Stimulated activated effector memory CD8-positive, alpha-beta T cell treated with anti-CD3 and anti-CD28 coated beads, Interleukin-12 subunit alpha, Interleukin-12 subunit beta, amount 100 ng/mL, for 72 hours (primary cell): ENCODE results near the gene HSF2.

Experiments
- ATAC-seq: fragments of 150-1000 bp; cut with Tn5 transposase; 2 replicates; pipeline ENCODE4 v1.10.0; 2021
- DNase-seq, 2 donors: peaks; one replicate each; pipeline ENCODE4 v3.0.0; 2021 to 2022; ENCODE audit warnings: low spot score in 2 of 2
- H3K27ac Mint-ChIP-seq: one replicate; pipeline ENCODE4 v1.8.0; 2022; ENCODE audit warnings: mild to moderate bottlenecking, mixed read lengths
- H3K36me3 Mint-ChIP-seq: one replicate; pipeline ENCODE4 v1.8.0; 2022; ENCODE audit warnings: mild to moderate bottlenecking, mixed read lengths
- H3K4me1 Mint-ChIP-seq: one replicate; pipeline ENCODE4 v1.8.0; 2022; ENCODE audit warnings: mixed read lengths
- H3K4me3 Mint-ChIP-seq: one replicate; pipeline ENCODE4 v1.8.0; 2022; ENCODE audit warnings: mild to moderate bottlenecking, mixed read lengths
- H3K9me3 Mint-ChIP-seq: one replicate; pipeline ENCODE4 v1.8.0; 2022; ENCODE audit warnings: mixed read lengths

Gene HSF2

DNA sequence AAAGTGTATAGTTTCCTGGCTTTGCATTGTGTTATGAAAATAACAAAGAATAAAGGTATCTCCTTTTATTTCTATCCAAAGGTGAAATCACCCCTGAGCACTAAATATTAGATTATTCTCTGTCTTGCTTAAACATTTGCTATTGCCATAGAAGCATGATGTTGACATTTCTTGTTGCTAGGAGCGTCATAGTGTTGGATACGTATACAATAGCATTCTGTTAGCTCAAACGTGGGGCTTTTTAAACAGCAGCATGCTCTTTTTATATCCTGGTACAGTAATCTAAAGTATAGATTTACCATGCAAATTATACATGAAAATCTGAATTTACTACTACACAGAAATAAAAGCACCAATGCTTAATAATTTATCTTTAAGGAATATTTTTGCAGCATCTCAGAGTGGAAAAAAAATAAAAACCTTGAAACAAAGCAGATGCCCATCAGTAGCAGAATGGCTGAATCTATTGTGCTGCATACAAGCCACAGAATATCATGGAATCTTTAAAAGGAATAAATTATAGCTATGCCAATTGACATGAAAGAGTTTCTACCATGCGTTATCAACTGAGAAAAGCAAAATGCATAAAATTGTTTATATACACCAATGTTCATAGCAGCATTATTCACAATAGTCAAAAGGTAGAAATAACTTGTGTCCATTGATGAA is 9.6 kb upstream of the HSF2 start:
- ATAC-seq = no peak
- Mint-ChIP-seq H3K36me3 (no peaks in the 10 kb centered on the region), H3K27ac (no peak overlapping the region), H3K4me1 (peaks cover 5% of the 10 kb centered on the region), H3K4me3 (no peak overlapping the region), H3K9me3 (no peaks in the 10 kb centered on the region)
- no peak for DNase-seq

GRCh38 chr6:122392564-122393350 is 6.7 kb upstream of the HSF2 start:
- Mint-ChIP-seq H3K4me1 (peaks cover 5% of the 10 kb centered on the region), H3K27ac (no peak overlapping the region), H3K4me3 (no peak overlapping the region), H3K36me3 (no peaks in the 10 kb centered on the region), H3K9me3 (no peaks in the 10 kb centered on the region)
- ATAC-seq = no peak
- no peak for DNase-seq

DNA sequence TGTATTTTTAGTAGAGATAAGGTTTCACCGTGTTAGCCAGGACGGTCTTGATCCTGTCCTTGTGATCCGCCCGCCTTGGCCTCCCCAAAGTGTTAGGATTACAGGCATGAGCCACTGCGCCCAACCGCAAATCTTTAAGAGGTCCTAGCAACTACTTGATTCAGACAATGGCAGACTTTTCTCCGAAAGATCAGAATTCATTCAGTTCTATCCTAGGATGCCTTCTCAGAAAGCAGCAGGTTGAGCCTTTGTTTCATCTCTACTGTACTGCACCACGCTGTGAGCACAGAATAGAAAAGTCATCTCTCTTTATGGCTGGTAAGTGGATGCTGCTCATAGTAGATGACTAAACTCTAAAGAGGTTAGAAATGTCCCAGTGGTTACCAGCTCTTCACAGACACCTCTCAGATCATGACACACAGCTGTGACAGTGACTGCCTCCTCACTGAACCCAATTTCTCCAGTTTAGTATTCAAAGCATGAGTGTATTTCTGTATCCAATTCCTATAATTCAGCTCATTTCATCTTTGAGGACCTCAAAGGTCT is 6.0 kb upstream of the HSF2 start:
- H3K36me3 Mint-ChIP-seq = no peaks in the 10 kb centered on the region
- peaks cover 5% of the 10 kb centered on the region for H3K4me1 Mint-ChIP-seq
- ATAC-seq = peak; percentile 100

DNA sequence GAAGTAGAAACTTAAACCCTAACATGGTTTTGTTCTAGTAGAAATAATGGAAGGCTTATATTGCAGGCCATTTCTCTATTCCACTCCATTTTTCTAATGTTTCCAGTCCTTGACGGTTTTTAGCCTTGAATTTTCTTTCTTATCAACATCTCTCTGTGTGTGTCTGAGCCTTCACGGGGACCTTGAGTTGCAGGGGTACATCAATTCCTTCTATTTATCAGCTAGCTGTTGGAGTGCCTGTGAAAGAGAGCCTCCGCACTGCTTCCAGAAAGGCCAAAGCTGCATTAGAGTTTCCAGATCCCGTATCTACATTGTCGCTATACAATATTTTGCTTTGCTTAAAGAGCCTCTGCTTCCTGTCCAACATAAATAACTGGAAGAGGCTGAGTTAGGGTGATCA is 5.4 kb upstream of the HSF2 start:
- H3K36me3 Mint-ChIP-seq = no peaks in the 10 kb centered on the region
- no peak overlapping the region for H3K4me3 Mint-ChIP-seq
- no peaks in the 10 kb centered on the region for H3K9me3 Mint-ChIP-seq
- H3K27ac Mint-ChIP-seq = no peak overlapping the region
- peaks cover 5% of the 10 kb centered on the region for H3K4me1 Mint-ChIP-seq
- ATAC-seq (no peak), DNase-seq (no peak)

More for the DNA sequence above, 6.0 kb upstream of the HSF2 start:
- Mint-ChIP-seq H3K4me3 (no peak overlapping the region), H3K9me3 (no peaks in the 10 kb centered on the region), H3K27ac (no peak overlapping the region)
- DNase-seq = peak in 1 of 2 donors; percentile 52

DNA sequence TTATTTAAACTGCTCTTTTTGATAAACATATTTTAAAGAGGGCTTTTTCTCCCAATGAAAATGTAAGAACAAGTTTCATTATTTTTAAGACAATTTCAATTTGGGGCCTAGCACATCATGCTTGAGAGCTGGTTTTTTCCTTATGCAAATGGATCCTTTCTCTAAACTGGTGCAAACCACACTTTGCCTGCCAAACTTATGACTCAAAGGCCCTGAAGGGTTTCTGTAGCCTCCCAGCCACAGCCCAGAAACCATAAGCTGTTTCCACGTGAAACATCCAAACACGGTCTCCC is 451 bp upstream of the HSF2 start:
- Mint-ChIP-seq H3K27ac (peak overlapping the region; percentile 95), H3K9me3 (no peaks in the 10 kb centered on the region), H3K36me3 (peaks cover 6% of the 10 kb centered on the region), H3K4me1 (peaks cover 20% of the 10 kb centered on the region), H3K4me3 (peak overlapping the region; percentile 89)
- ATAC-seq = no peak
- DNase-seq = no peak

- peak overlapping the region; percentile 89 for H3K4me3 Mint-ChIP-seq
- DNase-seq (no peak), ATAC-seq (peak; percentile 4)
- H3K9me3 Mint-ChIP-seq = no peaks in the 10 kb centered on the region
- peak overlapping the region; percentile 95 for H3K27ac Mint-ChIP-seq
- peaks cover 6% of the 10 kb centered on the region for H3K36me3 Mint-ChIP-seq
- peaks cover 24% of the 10 kb centered on the region for H3K4me1 Mint-ChIP-seq
Measured at GRCh38 chr6:122400121-122400450, 634 bp downstream of the HSF2 start.

DNA sequence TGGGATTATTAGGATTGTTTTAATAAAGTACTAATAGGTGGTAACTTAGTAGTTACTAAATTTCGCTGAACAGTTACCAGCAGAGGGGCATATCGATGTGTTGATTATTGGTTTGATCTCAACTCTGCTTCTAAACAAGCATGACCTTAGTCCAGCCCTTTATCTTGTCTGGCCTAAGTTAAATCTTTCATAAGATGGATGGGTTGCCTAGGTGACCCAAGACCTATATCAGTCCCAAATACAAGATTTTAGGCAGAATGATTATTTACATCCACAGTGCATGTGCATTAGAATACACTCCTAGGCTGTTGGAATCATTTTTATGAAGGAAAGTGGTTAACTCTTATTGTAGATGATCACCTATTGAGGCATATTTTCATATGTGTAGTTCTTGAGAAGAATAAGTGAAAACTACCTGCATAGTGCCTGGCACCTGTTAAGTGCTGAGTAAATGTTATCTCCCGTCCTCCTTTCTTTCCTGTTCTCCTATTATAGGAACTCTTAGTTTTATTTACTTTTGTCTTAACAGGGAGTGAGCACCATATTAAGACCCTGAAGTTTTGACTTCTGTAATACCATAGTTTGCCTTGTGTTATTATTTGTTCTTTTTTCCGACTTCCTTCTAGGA is 1.1 kb downstream of the HSF2 start:
- H3K9me3 Mint-ChIP-seq = no peaks in the 10 kb centered on the region
- H3K4me1 Mint-ChIP-seq = peaks cover 24% of the 10 kb centered on the region
- peak overlapping the region; percentile 95 for H3K27ac Mint-ChIP-seq
- peaks cover 6% of the 10 kb centered on the region for H3K36me3 Mint-ChIP-seq
- H3K4me3 Mint-ChIP-seq = peak overlapping the region; percentile 89
- ATAC-seq (no peak), DNase-seq (no peak)

- Mint-ChIP-seq H3K4me1 (peaks cover 27% of the 10 kb centered on the region), H3K27ac (no peak overlapping the region), H3K36me3 (peaks cover 6% of the 10 kb centered on the region), H3K9me3 (no peaks in the 10 kb centered on the region), H3K4me3 (peak overlapping the region; percentile 89)
- ATAC-seq (no peak), DNase-seq (no peak)
Measured at GRCh38 chr6:122401104-122401503, 1.7 kb downstream of the HSF2 start.

DNA sequence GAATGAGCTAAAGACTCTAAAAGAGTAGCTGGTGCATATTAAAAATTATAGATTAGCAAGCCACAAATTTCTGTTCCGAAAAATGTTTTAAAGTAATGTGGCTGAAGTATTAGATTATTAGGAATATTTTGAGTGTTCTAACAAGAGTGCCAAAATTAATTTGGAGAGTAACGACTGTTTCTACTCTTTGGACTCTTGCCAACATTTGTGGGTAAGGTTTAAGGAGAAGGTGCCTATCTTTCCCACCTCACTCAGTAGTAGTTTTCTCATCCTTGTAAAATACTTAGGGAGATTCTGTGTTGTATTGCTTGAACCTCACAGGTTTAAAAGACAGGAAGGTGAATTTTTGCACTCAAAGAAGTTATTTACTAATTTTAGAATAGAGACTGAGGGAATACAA is 5.0 kb downstream of the HSF2 start:
- Mint-ChIP-seq H3K4me3 (no peak overlapping the region), H3K36me3 (peaks cover 6% of the 10 kb centered on the region), H3K27ac (no peak overlapping the region), H3K9me3 (no peaks in the 10 kb centered on the region), H3K4me1 (peaks cover 43% of the 10 kb centered on the region)
- DNase-seq = no peak
- no peak for ATAC-seq

DNA sequence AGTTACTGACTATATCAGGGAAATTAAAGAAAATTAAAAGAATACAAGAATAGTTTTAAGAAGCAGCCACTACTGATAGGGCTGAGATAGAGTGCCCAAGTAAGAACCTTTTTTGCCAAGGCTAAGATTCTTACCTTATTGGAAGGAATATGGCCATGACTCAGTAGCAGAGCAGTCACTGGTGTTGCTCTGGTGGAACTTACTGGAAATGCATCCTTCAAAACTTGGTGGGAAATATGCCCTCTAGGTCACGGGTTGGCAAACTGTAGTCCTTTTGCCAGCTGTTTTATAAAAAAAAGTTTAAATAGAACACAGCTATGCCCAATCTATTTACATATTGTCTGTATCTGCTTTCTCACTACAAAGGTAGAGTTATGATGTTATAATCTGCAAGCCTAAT is 6.0 kb downstream of the HSF2 start:
- Mint-ChIP-seq H3K36me3 (no peaks in the 10 kb centered on the region), H3K4me3 (no peak overlapping the region), H3K9me3 (no peaks in the 10 kb centered on the region), H3K27ac (no peak overlapping the region), H3K4me1 (peaks cover 43% of the 10 kb centered on the region)
- ATAC-seq (no peak), DNase-seq (no peak)

DNA sequence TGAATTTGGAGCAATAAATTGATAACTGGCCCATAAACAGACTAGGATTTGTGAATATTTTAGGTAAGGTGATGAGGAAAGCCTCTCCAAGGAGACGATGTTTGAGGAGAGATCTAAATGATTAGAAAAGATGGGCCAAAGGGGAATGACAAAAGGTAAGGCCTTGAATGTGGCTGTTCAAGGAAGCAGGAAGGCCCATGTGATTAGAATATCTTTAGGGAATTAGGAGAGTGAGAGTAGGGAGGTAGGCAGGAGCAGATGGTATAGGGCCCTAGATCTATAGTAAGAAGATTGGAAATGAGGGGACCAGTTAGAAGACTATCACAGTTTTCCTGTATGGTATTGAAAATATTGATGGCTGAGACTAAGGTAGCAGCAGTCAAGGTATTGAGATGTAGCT is 6.7 kb downstream of the HSF2 start:
- H3K36me3 Mint-ChIP-seq = no peaks in the 10 kb centered on the region
- H3K4me3 Mint-ChIP-seq = no peak overlapping the region
- no peak overlapping the region for H3K27ac Mint-ChIP-seq
- ATAC-seq (no peak), DNase-seq (no peak)
- H3K4me1 Mint-ChIP-seq = peaks cover 39% of the 10 kb centered on the region
- H3K9me3 Mint-ChIP-seq = no peaks in the 10 kb centered on the region

DNA sequence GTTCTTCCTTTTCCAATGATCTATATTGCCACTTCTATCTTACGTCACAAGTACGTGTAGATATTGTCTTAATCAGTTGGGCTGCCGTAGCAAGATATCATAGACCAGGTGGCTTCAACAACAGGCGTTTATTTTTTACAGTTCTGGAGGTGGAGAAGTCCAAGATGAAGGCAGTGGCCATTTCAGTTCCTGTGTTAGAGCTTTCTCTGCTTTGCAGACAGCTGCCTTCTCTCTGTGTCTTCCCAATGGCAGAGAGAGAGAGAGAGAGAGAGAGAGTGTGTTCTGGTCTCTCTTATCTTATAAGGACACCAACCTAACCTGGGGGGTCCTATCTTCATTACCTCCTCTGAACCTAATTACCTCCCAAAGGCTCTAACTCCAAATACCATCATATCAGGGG is 8.3 kb downstream of the HSF2 start:
- ATAC-seq (no peak), DNase-seq (no peak)
- no peak overlapping the region for H3K27ac Mint-ChIP-seq
- no peak overlapping the region for H3K4me3 Mint-ChIP-seq
- H3K4me1 Mint-ChIP-seq = peaks cover 37% of the 10 kb centered on the region
- no peaks in the 10 kb centered on the region for H3K9me3 Mint-ChIP-seq
- peaks cover 9% of the 10 kb centered on the region for H3K36me3 Mint-ChIP-seq

DNA sequence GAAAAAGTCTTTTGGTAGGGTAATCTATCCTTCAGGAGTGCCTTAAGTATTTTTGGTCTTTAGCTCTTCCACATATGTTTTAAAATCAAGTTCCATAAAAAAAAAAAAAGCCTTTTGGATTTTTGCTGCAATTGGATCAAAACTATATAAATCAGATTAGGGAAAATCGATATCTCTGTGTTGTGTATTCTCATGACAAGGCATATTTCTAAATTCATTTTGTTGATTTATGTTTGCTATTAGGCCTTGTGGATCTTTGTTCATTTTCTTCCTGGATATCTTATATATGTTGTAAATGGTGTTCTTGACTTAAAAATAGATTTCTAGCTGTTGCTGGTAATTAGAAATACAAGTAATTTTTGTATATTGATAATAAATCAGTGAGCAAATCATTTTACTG is 8.8 kb downstream of the HSF2 start:
- ATAC-seq (no peak), DNase-seq (no peak)
- H3K4me3 Mint-ChIP-seq = peak overlapping the region; percentile 37
- H3K27ac Mint-ChIP-seq = peak overlapping the region; percentile 75
- H3K9me3 Mint-ChIP-seq = no peaks in the 10 kb centered on the region
- H3K36me3 Mint-ChIP-seq = peaks cover 14% of the 10 kb centered on the region
- peaks cover 37% of the 10 kb centered on the region for H3K4me1 Mint-ChIP-seq

- no peak for ATAC-seq
- Mint-ChIP-seq H3K4me1 (peaks cover 34% of the 10 kb centered on the region), H3K36me3 (peaks cover 21% of the 10 kb centered on the region)
Measured at GRCh38 chr6:122408702-122409458, 9.4 kb downstream of the HSF2 start.

DNA sequence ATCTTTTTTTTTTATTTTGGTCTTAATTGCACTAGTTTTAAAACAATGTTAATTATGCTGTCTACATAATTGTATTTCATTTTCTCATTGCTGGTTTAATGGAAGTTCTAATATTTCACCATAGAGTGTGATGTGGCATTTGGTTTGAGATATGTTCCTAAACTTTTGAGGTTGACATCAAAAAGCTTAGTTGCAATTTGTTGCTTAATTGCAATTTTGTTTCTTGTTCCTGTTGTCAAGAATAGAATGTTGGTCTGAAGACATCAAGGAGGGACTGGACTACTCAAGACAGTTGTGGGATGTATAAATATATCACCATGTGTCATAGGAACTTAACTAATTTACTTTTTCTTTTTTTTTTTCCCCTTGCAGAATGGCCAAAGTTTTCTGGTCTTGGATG is 12.5 kb downstream of the HSF2 start:
- ATAC-seq = no peak
- H3K9me3 Mint-ChIP-seq = no peaks in the 10 kb centered on the region
- H3K36me3 Mint-ChIP-seq = peaks cover 40% of the 10 kb centered on the region
- DNase-seq = no peak
- H3K4me1 Mint-ChIP-seq = peaks cover 20% of the 10 kb centered on the region
- H3K27ac Mint-ChIP-seq = no peak overlapping the region
- no peak overlapping the region for H3K4me3 Mint-ChIP-seq

More at GRCh38 chr6:122408702-122409458, 9.4 kb downstream of the HSF2 start:
- peak overlapping the region; percentile 75 for H3K27ac Mint-ChIP-seq
- no peaks in the 10 kb centered on the region for H3K9me3 Mint-ChIP-seq
- no peak for DNase-seq
- peak overlapping the region; percentile 37 for H3K4me3 Mint-ChIP-seq
